HG03060 (cell line): ENCODE results near the gene HEMGN.

Source experiments
- ATAC-seq: cut with Tn5 transposase; IDR thresholded peaks from one replicate; pipeline ENCODE4 v1.9.1; 2021; ENCODE audit warnings: low read depth, moderate number of reproducible peaks; ENCODE audit not compliant: unreplicated experiment

HEMGN gene

GRCh38 chr9:97903177-97903576 lies 34.8 kb downstream of the HEMGN start:
- ATAC-seq, result no peak

GRCh38 chr9:97900738-97901565 lies 37.0 kb downstream of the HEMGN start:
- ATAC-seq, result no peak

GRCh38 chr9:97900103-97900737 lies 37.8 kb downstream of the HEMGN start:
- ATAC-seq, result no peak

- ATAC-seq, result no peak
Observed at GRCh38 chr9:97895695-97896332, 42.2 kb downstream of the HEMGN start.

GRCh38 chr9:97895211-97895610 lies 42.8 kb downstream of the HEMGN start:
- ATAC-seq, result no peak

GRCh38 chr9:97892421-97892820 lies 45.6 kb downstream of the HEMGN start:
- no peak for ATAC-seq

- no peak for ATAC-seq
Observed at GRCh38 chr9:97891736-97892135, 46.2 kb downstream of the HEMGN start.

- ATAC-seq, result no peak
Observed at GRCh38 chr9:97889941-97890887, 47.8 kb downstream of the HEMGN start.

- ATAC-seq, result no peak
Observed at GRCh38 chr9:97880336-97880735, 57.6 kb downstream of the HEMGN start.
